HCEC 1CT (cell line): ENCODE data around the gene SYP.
A peak's percentile ranks its signal among the peaks of the same experiment; 100 is the strongest.
"Not testable (repeated sequence)": the region's sequence is repeated elsewhere in the genome, so short reads cannot be mapped to it uniquely, and the experiment has no call there.

ENCODE experiments used
- DNase-seq: peaks from one replicate; pipeline ENCODE4 v3.0.0-alpha.2; 2017

Gene SYP

GRCh38 chrX:49187526-49187925, 12.5 kb downstream of the SYP start:
- no peak for DNase-seq

- no peak for DNase-seq
Measured at GRCh38 chrX:49187028-49187394, 13.0 kb downstream of the SYP start.

DNA sequence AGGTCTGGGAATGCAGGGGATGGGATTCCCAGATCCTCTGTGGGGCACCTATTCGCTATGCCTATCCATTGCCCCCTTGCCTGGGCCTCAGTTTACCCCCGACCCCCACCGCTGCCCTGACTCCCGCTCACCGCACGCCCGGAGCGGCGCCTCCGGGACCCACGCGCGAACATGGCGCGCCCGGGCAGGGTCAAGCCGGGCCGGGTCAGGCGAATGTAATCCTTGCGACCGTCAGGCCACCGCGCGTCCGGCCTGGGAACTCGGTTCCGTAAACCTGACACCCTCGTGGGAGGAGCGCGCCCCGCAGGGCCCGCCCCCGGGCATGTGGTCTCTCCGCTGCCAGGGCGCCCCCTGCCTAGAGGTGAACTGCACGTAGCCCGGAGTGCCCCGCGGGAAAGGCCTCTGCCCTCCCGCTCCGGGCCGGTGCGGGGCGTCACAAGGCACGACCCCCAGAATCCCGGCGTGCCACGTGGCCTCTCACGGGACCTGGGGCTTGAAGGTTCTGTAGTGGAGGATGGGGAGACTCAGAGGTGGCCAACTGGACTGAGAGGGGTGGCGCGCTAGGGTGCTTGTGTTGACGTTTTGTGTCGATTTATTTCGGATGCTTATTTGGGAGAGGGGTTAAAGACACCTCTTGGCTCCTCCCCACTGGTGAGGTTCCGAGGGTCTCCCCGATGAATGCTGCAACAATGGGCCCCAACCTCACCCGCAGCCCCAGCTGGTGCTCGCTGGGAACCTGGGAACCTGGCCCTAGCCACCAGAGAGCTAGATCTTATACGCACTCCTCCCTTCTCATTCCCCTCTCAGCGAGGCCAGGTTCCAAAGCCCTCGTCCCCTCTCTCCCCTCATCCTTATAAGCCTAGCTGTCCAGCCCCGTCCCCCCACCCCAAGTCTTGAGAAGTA, 13.6 kb downstream of the SYP start, which contains the start of gene PRICKLE3:
TSS of gene PRICKLE3 (minus strand) at position 249 of the 903 bp plus-strand sequence. CDS start at position 173, 76 bp downstream.
- DNase-seq: peak; percentile 68

DNA sequence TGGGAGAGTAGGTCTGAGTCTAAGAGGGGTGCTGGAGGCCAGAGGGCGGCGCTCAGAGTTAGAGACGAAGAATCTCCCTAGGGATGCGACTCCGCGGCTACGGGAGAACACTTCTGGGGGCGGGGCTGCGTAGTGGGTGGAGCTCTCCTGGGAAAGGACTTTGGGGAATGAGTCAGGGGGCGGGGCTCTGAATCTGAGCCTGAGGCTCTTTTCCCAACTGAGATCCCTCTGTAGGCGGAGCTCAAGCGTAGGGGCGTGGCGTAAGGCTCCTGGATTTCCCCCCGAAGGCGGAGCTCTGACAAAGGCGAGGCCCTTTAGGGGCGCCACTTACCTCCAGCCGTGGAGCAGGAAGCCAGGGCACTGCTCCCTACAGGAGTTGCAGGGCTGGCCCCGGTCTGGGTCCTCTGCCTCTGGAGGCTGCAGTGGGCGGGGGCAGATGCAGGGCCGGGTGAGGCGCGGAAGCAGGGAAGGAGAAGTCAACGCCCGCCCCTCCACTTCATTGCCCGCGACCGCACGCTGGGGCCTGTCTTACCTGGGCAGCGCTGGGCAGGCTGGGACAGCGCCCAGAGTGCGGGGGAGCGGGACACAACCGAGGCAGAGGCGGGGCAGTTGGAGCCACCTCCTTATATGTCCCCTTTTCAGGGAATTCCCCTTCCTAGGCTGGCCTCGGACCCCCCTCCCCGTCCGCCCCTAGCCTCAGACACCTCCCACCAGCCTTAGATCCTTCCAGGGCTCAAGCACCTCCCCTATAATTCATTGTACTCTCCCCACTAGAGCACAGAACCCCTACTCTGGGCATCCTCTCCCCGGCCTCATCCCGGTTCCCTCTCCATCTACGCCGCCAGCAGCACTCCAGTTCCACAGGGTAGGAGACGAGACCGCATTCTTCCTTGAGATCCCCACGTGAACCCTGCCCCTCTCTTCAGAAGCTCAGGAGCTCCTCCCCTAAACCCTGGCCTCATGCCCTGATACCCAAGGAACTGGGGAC, 15.4 kb downstream of the SYP start:
- peak; percentile 81 for DNase-seq

DNA sequence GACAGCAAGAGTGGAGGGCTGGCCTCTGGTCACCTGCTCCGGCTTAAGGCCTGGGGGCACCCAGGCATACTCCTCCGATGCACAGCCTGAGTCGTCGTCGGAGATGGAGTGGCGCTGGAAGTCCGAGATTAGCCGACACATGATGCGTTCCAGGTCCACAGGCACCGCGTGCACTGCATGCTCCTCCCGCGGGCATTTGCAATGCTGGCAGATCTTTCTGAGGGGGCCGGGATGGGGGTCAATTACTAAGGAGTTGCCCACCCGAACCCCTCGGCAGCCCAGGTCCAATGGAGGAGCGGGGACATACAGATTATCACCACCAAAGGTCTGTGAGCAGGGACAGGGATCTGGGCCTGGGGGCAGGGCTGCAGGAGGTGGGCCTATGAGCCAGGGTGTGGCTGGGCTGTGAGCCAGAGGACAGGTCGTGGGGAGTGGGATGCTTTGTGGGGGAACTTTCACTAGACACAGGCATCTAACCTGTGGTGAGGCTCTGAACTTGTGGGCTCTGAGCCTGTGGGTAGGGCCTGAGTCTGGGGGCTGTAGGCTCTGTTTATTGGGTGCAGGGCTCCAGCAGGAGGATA, 16.2 kb downstream of the SYP start:
- DNase-seq: no peak

DNA sequence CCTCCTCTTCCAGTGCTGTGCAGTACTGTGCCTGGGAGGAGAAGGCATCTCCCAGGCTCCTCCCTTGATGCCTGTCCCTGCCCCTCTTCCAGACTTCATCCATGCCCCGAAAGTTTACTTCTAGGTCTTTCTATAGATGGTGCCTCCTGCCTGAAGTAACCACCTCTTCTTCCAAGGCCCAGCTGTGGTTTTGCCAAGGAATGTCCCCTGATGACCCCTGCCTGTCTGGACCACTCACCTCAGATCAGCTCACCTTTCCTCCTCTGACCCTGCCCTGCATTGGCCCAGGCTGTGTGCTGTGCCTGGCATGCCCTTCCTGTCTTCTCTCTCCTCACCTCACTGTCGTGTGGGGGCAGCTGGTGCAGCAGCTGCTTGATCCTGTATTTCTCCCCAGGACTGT, 20.6 kb downstream of the SYP start:
- no peak for DNase-seq

DNA sequence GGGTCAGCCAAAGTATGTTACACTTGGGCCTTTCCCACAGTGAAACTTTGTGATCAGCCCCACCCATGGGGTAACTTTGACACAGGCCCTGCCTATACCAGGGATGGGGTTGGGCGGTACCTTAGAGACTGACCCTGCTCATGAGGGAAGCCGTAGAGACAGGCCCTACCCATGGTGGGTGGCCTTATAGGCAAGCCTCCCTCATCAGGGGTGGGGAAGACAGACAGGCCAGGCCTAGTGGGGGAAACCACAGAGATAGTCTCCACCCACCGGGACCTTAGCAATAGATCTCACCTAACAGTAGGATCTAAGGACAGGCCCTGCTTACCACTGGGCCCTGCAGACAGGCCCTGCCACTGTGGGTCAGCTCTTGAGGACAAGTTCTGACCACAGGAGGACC, 21.5 kb downstream of the SYP start:
- DNase-seq: no peak

DNA sequence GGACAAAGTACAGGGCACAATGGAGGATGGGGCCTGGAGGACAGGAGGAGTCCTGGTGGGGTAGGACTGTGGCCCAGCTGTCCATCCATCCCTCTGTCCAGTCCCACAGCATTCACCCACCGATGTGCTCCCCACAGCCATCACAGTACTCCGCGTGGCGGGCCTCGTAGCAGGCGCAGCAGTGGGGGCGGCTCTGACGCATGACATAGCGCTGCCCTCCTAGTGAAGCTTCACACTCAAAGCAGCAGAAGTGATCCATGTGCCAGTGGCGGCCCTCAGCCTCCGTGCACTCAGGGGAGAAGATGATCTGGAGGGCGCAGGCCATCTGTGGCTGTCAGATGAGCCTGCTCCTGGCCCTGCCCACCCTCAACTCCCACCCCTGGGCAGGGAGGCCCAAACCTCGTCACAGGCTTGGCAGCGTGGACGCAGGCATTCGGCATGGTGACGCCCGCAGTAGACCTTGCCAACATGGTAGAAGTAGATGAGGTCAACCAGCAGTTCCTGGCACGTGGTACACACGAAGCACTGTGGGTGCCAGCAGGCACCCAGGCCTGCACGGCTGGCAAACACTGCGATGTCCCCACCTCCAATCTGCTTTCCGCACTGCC, 22.0 kb downstream of the SYP start:
- no peak for DNase-seq

DNA sequence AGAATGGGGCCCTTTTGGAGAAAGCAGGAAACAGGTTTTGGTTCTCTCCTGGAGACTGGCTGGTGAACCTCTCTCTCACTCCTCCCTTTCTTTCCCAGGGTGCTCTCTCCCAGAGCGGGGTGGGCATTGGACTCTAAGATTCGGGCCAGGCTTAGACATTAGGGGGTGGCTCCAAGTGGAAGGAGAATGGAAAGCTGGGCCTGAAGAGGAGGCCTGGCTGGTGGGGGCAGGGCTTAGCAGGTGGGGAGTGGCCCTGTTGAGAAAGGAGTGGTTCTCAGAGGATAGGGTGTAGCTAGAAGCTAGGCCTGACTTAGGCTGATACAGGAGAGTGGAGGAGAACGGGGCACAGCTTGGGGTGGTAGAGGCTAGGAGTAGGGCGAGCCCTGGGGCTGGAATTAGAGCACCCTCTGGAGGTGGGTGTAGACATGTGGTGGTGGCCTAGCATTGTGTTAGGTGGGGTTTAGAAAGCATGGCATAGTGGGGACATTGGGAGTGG, 22.6 kb downstream of the SYP start:
- no peak for DNase-seq

DNA sequence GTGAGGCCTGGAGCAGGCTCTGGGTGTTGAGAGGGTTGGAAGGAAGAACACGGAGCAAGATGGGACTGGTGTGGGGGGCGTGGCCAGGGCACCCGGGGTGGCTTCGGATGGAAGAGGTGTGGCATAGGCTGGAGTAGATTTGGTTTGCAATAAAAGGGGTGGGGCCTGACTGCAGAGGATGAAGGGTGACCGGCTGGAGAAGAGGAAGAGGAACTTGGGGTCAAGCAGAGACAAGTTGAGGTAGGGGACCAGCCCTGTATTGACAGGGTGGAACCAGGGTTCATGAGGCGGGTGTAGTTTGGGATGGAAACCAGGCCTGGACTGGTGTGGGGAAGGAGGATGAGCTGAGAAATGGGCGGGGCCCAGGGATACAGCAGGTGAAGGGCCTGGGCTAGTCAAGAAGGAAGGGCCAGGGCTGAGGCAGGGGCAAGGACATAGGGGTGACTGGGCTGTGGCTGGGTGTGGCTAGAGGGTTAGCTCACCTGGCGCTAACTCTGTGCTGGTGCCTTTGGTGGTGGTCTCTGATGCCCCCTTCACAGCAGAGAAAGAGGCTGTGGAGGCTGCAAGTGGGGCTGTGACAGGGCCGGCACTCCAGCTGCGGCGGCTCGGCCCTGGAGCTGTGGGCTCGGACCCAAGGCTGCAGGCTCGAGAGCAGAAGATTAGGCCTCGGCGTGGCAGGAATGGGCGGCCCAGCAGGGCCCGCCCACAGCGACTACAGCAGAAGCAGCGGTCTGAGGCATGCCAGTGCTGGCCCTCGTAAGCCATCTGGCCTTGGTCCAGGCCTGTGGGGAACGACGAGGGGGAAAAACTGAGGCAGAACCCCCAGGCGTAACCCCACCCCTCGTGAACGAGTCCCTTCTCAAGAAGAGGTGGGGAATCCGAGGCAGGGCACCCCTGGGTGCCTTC, 23.3 kb downstream of the SYP start:
- no peak for DNase-seq

GRCh38 chrX:49175435-49176274, 24.3 kb downstream of the SYP start:
- no peak for DNase-seq

DNA sequence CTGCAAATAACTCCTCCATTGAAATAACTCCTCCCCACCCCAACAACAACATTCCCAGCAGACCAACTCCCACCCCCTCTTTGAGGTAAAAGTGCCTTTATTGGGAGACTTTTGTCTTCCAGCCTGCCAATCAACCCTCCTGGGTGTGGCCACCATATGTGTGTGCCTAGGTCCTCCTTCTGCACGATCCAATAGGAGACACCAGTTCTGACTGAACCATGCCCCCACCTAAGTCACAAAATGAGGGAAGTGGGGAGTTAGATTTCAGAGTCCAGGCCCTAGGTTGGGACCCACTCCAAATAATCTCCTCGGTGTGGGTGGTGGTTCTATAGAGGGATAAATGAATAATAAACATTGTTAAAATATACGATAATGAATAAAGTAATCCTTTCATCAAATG, 25.3 kb downstream of the SYP start:
- no peak for DNase-seq

- not testable (repeated sequence) for DNase-seq
Measured at GRCh38 chrX:49173544-49173943, 26.4 kb downstream of the SYP start.

- peak; percentile 82 for DNase-seq
Measured at GRCh38 chrX:49172280-49172780, 27.7 kb downstream of the SYP start.

- DNase-seq: peak; percentile 58
Measured at GRCh38 chrX:49171752-49172279, 28.2 kb downstream of the SYP start, which contains the start of gene PLP2. TSS of gene PLP2 (plus strand) at chrX:49171898. CDS start at chrX:49172001, 103 bp downstream.

DNA sequence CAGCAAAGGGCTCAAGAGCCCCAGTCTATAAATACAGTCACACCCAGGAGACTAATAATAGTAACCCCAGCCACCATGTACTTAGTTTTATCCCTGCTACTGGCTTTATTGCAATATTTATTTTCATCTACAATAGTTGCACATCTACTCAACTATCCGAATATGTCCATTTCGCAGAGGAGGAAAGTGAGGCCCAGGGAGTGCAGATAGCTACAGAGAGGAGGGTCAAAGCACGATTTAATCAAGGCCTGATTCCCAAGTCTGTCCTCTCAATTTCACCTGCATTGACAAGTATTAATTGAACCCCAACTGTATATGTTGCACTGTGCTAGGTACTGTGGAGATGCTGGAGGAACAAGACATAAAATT, 32.3 kb downstream of the SYP start:
- DNase-seq: no peak

DNA sequence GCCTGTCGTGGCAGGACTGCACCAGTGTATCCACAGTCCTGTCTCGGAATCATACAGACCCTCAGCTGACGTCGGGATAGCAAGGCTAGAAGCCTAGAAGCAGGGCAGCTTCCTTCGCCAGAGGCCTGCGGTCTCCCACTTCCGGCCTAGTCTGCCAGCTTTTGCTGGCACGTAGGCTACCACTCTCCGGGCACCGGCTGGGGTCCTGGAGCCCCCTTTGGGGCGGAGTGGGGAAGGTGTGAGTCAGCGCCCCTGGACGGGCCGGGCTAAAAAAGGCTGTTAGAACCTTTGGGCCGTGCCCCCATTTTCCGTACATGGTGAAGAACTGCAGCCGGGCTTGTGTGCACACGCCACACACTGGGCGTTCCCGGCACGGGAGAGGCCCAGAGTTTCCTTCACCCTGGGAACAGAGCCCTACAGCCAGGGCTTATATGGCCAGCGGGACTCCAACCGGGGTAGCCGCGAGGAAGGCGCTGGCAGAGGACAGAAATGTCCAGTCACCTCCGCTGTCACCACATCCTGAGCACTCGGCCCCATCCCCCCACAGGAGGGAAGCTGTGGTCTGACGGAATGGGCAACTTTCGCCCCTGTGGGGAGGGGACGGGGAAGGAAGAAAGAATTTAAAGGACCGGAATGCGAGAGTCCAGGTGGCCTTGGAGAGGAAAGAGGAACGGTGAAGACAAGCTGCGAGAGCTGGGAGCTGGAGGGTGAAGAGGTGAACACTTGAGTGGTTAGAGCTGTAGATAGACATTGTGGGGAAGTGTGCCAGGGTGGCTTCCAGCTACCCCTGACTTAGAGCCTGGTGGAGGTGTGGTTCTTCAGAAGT, 32.9 kb downstream of the SYP start:
- peak; percentile 65 for DNase-seq

- peak; percentile 72 for DNase-seq
Measured at GRCh38 chrX:49165901-49166881, 33.8 kb downstream of the SYP start.
